A549 treated with dexamethasone at 1 μM for 4 hours (cell line): ENCODE data around the gene ISCA1. TPM values are rescaled to one million over a fixed set of nuclear protein-coding genes. Genes with fewer than 3 reads are reported as not detected.

Experiments
- total RNA-seq: library from RNA; stranded (reverse); fragments of 200-300 nt; extraction: Qiagen RNA extraction; gene quantifications from 5 replicates; pipeline ENCODE4 v1.2.3, GENCODE V29; 2022

ISCA1 gene
- 44.3 to 51.9 TPM (median 48.2 TPM) in 5 replicates for total RNA-seq

DNA sequence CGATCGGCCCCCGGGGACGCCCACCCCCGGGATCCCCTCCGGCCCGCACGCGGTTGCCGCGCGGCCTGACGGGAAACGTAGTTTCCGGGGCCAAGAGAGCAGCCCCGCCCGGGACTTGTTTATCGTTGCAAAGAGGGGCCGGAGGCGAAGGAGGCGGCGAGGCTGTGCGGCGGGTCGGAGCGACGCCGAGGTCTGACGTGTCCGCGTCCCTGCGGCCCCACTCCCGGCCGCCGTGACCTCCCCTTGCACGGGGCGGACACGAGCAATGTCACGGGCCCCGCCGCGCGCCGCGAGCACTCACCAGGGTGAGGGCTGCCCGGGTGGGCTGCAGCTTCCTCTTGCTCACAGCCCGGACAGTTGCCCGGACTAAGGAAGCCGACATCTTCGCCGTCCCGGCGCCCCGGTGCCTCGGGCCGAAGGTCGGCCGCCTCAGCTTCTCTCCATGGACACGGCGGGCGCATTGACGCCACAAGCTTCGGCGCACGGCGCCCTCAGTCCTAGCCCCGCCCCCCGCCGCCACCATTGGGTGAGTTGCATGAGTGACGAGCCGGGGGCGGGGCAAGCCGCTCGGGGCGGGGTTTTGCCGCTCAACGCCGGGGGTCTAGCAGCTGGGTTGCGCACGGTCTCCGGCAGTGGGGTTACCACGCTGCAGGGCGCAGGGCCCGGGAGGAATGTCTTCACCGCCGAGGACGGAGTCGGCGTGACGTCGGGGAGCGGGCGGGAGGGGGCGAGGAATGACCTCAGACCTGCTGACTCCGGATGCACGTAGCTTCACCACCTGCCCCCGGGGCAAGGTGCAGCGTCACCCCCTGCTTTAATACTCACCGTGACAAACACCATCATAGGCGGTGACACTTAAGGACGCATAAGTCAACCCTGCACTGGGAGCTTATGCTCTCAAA lies at the start of gene ISCA1:
ISCA1 (minus strand) TSS at position 462 of the 902 bp plus-strand sequence; CDS start at position 382, 80 bp downstream.

DNA sequence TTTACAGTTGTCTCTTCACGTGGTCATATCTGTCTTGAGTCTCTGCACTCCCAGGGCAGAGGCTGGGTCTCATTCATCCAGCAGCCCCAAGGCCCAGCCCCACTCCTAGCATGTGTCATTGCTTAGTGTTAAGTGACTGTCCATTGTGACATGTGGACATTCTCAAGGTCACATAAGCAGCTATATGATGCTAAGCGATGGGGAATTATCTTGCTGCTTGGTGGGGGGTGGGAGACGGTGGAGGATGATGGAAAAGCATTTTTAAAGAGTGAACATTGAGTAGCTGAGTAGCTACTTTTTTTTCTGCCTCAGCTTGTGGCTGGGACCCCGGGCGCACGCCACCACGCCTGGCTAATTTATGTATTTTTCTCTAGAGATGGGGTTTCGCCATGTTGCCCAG lies 22.8 kb downstream of the ISCA1 start, which contains the start of gene C9orf153:
C9orf153 (minus strand) TSS at position 101 of the 400 bp plus-strand sequence. CDS start 30,054 bp downstream, outside the sequence.

Other genes starting within 250 kb of the ISCA1 start
- gene GOLM1, start 183.0 kb downstream of the ISCA1 start, total RNA-seq = 107 to 123 TPM (median 118 TPM) in 5 replicates
- gene C9orf153, start 22.9 kb downstream of the ISCA1 start, total RNA-seq = 0.07 to 0.25 TPM (median 0.12 TPM) in 5 replicates
- gene TUT7, start 71.9 kb upstream of the ISCA1 start, total RNA-seq = 13.9 to 18.8 TPM (median 15.2 TPM) in 5 replicates